SK-N-MC (cell line): Measurements from ENCODE around the gene LGR6.

Experiments used
- DNase-seq: peaks from one replicate; pipeline ENCODE4 v3.0.0-alpha.2; 2011; ENCODE audit warnings: low read depth, low spot score
- H3K27ac ChIP-seq: fragments of 200-600 bp; sonication (generic); 2 replicates; pipeline ENCODE4 v1.5.1; 2016; ENCODE audit warnings: mixed run types
- H3K36me3 ChIP-seq: fragments of 200-600 bp; sonication (generic); 2 replicates; pipeline ENCODE4 v1.6.1; 2017; ENCODE audit warnings: antibody characterized with exemption, low read length, mixed read lengths; ENCODE audit not compliant: insufficient read depth
- H3K4me3 ChIP-seq: fragments of 200-600 bp; sonication (generic); 2 replicates; pipeline ENCODE4 v1.5.1; 2016
- H3K9ac ChIP-seq: fragments of 200-600 bp; sonication (generic); 2 replicates; pipeline ENCODE4 v1.8.0; 2017; ENCODE audit warnings: mixed run types, mixed read lengths; ENCODE audit not compliant: insufficient read length
- H3K9me3 ChIP-seq: fragments of 200-600 bp; sonication (generic); 2 replicates; pipeline ENCODE4 v1.6.1; 2017; ENCODE audit warnings: low read depth, mild to moderate bottlenecking, antibody characterized with exemption, low read length, moderate library complexity, mixed read lengths
- EZH2 ChIP-seq: fragments of 200-600 bp; sonication (generic); IDR thresholded peaks from one replicate; pipeline ENCODE4 v1.6.1; 2017; ENCODE audit warnings: antibody characterized with exemption
- FOXP2 ChIP-seq: optimal IDR thresholded peaks from 2 replicates; pipeline ENCODE3; 2011; ENCODE audit warnings: mild to moderate bottlenecking, moderate library complexity; ENCODE audit not compliant: insufficient read depth; ENCODE audit errors: extremely low read length, control extremely low read depth
- POLR2AphosphoS5 ChIP-seq: IDR thresholded peaks from 2 replicates; pipeline ENCODE4 v1.6.1; 2012; ENCODE audit warnings: mild to moderate bottlenecking, low read depth, low read length, borderline replicate concordance

The LGR6 gene

GRCh38 chr1:202217516-202217915, 23.9 kb downstream of the LGR6 start:
- TF ChIP-seq FOXP2 (no peak), EZH2 (no peak), POLR2AphosphoS5 (no peak)
- no peaks in the 10 kb centered on the region for H3K36me3 ChIP-seq
- no peak overlapping the region for H3K9ac ChIP-seq
- H3K9me3 ChIP-seq, result no peaks in the 10 kb centered on the region
- no peak overlapping the region for H3K27ac ChIP-seq
- no peak overlapping the region for H3K4me3 ChIP-seq
- DNase-seq, result no peak

- DNase-seq, result no peak
- no peak overlapping the region for H3K27ac ChIP-seq
- TF ChIP-seq POLR2AphosphoS5 (no peak), EZH2 (no peak), FOXP2 (no peak)
Observed at GRCh38 chr1:202217951-202218350, 24.4 kb downstream of the LGR6 start.

GRCh38 chr1:202220733-202221132, 27.1 kb downstream of the LGR6 start:
- Histone ChIP-seq H3K9ac (no peak overlapping the region), H3K36me3 (no peaks in the 10 kb centered on the region), H3K4me3 (no peak overlapping the region), H3K27ac (no peak overlapping the region), H3K9me3 (no peaks in the 10 kb centered on the region)
- TF ChIP-seq FOXP2 (no peak), EZH2 (no peak), POLR2AphosphoS5 (no peak)
- no peak for DNase-seq

More at GRCh38 chr1:202217951-202218350, 24.4 kb downstream of the LGR6 start:
- Histone ChIP-seq H3K4me3 (no peak overlapping the region), H3K9ac (no peak overlapping the region), H3K36me3 (no peaks in the 10 kb centered on the region), H3K9me3 (no peaks in the 10 kb centered on the region)

- Histone ChIP-seq H3K9me3 (no peaks in the 10 kb centered on the region), H3K36me3 (no peaks in the 10 kb centered on the region), H3K4me3 (no peak overlapping the region), H3K27ac (no peak overlapping the region), H3K9ac (no peak overlapping the region)
- TF ChIP-seq FOXP2, result no peak
- no peak for TF ChIP-seq POLR2AphosphoS5
- TF ChIP-seq EZH2, result no peak
- DNase-seq, result no peak
Observed at GRCh38 chr1:202221911-202222909, 28.6 kb downstream of the LGR6 start.

- no peaks in the 10 kb centered on the region for H3K36me3 ChIP-seq
- no peak for DNase-seq
- TF ChIP-seq EZH2 (no peak), POLR2AphosphoS5 (no peak), FOXP2 (no peak)
- H3K9ac ChIP-seq, result no peak overlapping the region
- no peaks in the 10 kb centered on the region for H3K9me3 ChIP-seq
- no peak overlapping the region for H3K27ac ChIP-seq
- no peak overlapping the region for H3K4me3 ChIP-seq
Observed at GRCh38 chr1:202223121-202223860, 29.7 kb downstream of the LGR6 start.

GRCh38 chr1:202224453-202224852, 30.9 kb downstream of the LGR6 start:
- H3K9ac ChIP-seq, result no peak overlapping the region
- H3K9me3 ChIP-seq, result no peaks in the 10 kb centered on the region
- H3K27ac ChIP-seq, result no peak overlapping the region
- H3K36me3 ChIP-seq, result no peaks in the 10 kb centered on the region
- no peak for TF ChIP-seq POLR2AphosphoS5
- TF ChIP-seq EZH2, result no peak
- no peak for TF ChIP-seq FOXP2
- H3K4me3 ChIP-seq, result no peak overlapping the region
- no peak for DNase-seq

- no peak overlapping the region for H3K4me3 ChIP-seq
- no peaks in the 10 kb centered on the region for H3K9me3 ChIP-seq
- no peak for DNase-seq
- no peak for TF ChIP-seq FOXP2
- TF ChIP-seq EZH2, result no peak
- TF ChIP-seq POLR2AphosphoS5, result no peak
- H3K9ac ChIP-seq, result no peak overlapping the region
- no peak overlapping the region for H3K27ac ChIP-seq
- no peaks in the 10 kb centered on the region for H3K36me3 ChIP-seq
Observed at GRCh38 chr1:202225131-202225530, 31.5 kb downstream of the LGR6 start.

GRCh38 chr1:202227053-202227672, 33.6 kb downstream of the LGR6 start:
- H3K9me3 ChIP-seq, result no peaks in the 10 kb centered on the region
- no peak overlapping the region for H3K9ac ChIP-seq
- no peak overlapping the region for H3K27ac ChIP-seq
- TF ChIP-seq POLR2AphosphoS5 (no peak), EZH2 (no peak), FOXP2 (no peak)
- no peaks in the 10 kb centered on the region for H3K36me3 ChIP-seq
- H3K4me3 ChIP-seq, result no peak overlapping the region
- DNase-seq, result no peak
